NCI-H2029 treated with DMSO at 0.1 percent for 48 hours (cell line): Measurements from ENCODE around the gene DLX1.
"Not testable (repeated sequence)": the region's sequence is repeated elsewhere in the genome, so short reads cannot be mapped to it uniquely, and the experiment has no call there.

ENCODE experiments used
- DNase-seq: peaks from one replicate; lab custom pipeline; 2025; lab: John Stamatoyannopoulos, UW

DLX1 gene

GRCh38 chr2:172098650-172099471 is 13.6 kb downstream of the DLX1 start:
- DNase-seq = no peak

- no peak for DNase-seq
These were observed 14.3 kb downstream of the DLX1 start for GRCh38 chr2:172099472-172100079.

GRCh38 chr2:172100080-172100934 is 15.0 kb downstream of the DLX1 start:
- DNase-seq = no peak

- DNase-seq = no peak
These were observed 15.9 kb downstream of the DLX1 start for GRCh38 chr2:172100935-172101820.

- no peak for DNase-seq
These were observed 16.6 kb downstream of the DLX1 start for GRCh38 chr2:172101821-172102390.

GRCh38 chr2:172102391-172103359 is 17.4 kb downstream of the DLX1 start, which contains the start of gene DLX2:
Gene DLX2, minus strand, starts transcription at chr2:172102900. Its CDS starts 362 bp downstream, at chr2:172102538.
- DNase-seq = peak; percentile 48

GRCh38 chr2:172103471-172104272 is 18.4 kb downstream of the DLX1 start:
- DNase-seq = peak; percentile 51

- no peak for DNase-seq
These were observed 20.3 kb downstream of the DLX1 start for GRCh38 chr2:172105471-172106107.

GRCh38 chr2:172106108-172106961 is 21.0 kb downstream of the DLX1 start:
- DNase-seq = no peak

- DNase-seq = no peak
These were observed 22.6 kb downstream of the DLX1 start for GRCh38 chr2:172107690-172108586.

- DNase-seq = no peak
These were observed 23.3 kb downstream of the DLX1 start for GRCh38 chr2:172108587-172108930.

GRCh38 chr2:172109256-172109987 is 24.1 kb downstream of the DLX1 start:
- DNase-seq = no peak

GRCh38 chr2:172109988-172110811 is 24.9 kb downstream of the DLX1 start:
- DNase-seq = no peak

- no peak for DNase-seq
These were observed 28.3 kb downstream of the DLX1 start for GRCh38 chr2:172113617-172114016.

GRCh38 chr2:172114176-172114575 is 28.9 kb downstream of the DLX1 start:
- not testable (repeated sequence) for DNase-seq
